Ramos (cell line): Measurements from ENCODE around the gene COPS3.

Experiments
- in situ Hi-C: fragments of 300-500 bp; cut with MboI; formaldehyde crosslinking; loops from one replicate; pipeline ENCODE4 v1.14.3; 2022; ENCODE audit warnings: low sequenced_read_pairs; ENCODE audit not compliant: unreplicated experiment

COPS3 gene

GRCh38 chr17:17201271-17201670 is 79.8 kb downstream of the COPS3 start:
- in situ Hi-C loops, result no loop called here

GRCh38 chr17:17200831-17201230 is 80.2 kb downstream of the COPS3 start:
- in situ Hi-C loops, result no loop called here

- in situ Hi-C loops, result no loop called here
Observed at GRCh38 chr17:17200311-17200710, 80.7 kb downstream of the COPS3 start.

GRCh38 chr17:17198281-17198680 is 82.8 kb downstream of the COPS3 start:
- in situ Hi-C loops, result no loop called here

GRCh38 chr17:17196776-17197175 is 84.3 kb downstream of the COPS3 start:
- in situ Hi-C loops, result no loop called here
